NCI-H1417 (cell line): ENCODE results near the gene UNC80.

Source experiments
- DNase-seq, 3 experiments: peaks; one replicate each; lab custom pipeline; 2025; lab: John Stamatoyannopoulos, UW

UNC80 gene

GRCh38 chr2:209973328-209973727 is 201.7 kb downstream of the UNC80 start:
- DNase-seq, result no peak

GRCh38 chr2:209974576-209974975 is 202.9 kb downstream of the UNC80 start:
- DNase-seq, result no peak

DNA sequence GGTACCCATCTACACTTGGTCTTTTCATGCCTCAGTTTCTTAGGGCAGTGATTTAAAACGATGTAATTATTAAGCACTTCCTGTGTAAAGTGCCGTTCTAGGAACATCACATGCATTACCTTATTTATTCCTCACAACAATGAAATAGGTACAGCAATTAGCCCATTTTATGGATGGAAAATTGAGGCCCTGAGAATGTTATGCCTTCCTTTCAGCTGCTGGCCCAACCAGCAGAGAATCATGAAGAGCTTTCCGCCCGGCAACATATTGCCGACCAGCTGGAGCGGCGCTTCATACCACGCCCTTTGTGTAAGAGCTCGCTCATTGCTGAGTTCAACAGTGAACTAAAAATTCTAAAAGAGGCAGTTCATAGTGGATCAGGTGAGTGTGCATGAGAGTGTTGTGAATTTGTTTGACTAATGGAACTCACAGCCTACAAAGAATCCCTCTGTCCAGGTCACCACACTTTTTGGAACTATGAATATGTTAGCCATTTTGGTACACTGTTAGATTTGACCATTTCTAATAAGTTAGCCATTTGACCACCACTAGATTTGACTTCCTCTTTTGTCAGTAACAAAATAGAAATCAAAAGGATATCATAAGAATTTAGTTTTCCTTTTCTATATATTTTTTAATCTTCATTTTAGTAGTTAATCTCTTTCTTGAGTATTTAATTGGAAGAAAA is 205.2 kb downstream of the UNC80 start:
- no peak for DNase-seq

DNA sequence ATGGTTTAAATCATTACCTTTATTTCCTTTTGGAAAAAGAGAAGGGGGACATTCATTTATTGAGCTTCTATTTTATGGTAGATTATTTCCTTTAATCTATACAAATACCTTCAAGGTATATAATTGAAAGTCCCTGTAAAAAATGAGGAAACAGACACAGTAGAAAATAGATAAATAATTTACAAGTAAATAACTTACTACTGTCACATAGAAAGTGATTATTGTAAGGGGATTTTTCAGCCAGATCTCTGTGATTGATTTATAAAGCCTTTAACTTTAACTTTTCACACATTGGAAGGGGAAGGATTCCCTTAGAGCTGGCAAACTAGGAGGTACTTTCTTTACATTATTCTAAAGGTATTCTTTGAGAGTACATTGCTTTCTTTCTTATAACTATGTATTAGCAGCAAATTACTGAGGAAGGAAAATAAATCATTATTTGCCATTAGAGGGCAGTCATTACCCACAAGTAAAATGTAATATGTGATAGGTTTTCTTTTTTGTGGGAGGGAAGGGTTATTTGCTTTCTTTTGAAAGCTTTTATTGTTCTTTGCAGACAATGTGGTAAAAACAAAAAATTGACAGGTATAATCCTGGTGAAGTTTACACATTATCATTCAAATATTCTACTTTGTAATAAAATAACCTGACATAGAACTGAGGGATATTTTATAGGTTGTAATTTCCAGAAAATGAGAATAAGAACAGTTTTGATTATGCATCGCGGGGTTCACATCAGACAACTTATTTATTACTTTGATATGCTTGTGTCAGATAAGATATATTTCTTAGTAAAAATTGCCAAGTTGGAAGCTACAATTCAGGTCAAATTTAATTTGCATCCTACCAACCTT is 206.0 kb downstream of the UNC80 start:
- DNase-seq, result peak in 2 of 3 experiments; percentile 2 to 65

DNA sequence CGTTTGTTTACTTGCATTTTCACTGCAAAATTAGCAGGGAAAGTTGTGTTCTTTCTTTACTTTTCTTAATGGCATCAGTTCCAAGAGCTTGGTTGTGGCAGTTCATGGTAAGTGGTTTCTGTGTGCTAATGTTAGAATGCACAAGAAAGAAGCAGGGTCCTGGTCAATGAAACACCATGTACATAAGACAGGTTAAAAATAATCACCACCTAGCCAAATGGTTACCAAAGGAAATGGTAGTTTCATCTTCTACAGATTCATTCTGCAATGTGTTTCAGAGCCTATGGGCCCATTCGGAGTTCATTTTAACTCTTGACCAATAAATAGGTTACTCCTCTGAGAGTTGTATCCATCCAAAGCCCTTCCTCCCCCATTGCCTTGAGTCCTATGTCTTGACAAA is 212.7 kb downstream of the UNC80 start:
- no peak for DNase-seq

GRCh38 chr2:209985874-209986273 is 214.2 kb downstream of the UNC80 start:
- no peak for DNase-seq

DNA sequence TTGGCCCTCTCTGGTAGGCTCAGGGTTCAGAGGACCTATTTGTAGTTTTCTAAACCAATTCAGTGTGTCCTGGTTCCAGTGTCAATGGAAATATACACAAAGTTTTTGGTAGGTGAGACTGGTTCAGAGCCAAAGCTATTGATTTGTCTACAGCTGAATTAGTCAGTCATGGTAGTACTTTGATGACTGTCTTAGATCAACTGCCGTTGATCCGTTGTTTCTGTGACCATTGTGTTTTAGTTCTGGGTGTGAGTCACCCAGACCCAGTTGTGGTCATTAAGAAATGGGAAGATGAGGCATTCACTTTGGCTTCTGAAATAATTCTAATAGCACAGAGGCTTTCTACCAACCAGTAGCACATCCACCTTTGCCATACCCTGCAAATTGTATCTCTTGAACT is 214.8 kb downstream of the UNC80 start:
- no peak for DNase-seq

DNA sequence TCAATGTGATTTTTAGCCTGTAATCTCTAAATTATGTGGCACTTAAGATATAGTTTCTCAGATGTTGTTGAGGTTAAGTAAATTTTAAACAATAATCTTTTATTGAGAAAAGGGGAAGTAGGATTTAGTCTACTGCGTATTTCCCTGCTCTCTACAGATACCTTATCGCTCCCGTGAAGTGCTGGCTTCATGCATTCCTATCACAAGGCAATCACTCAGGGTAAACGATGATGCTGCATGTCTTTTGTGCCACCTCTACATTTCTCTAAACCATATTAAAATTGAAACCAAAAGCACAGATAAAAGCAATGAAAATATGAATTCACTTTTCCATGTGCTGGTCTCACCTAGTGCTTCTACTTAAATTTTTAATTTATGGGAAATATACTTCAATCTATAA is 216.4 kb downstream of the UNC80 start:
- no peak for DNase-seq

- DNase-seq, result no peak
Observed at GRCh38 chr2:209990838-209991237, 219.2 kb downstream of the UNC80 start.

GRCh38 chr2:209993968-209994367 is 222.3 kb downstream of the UNC80 start:
- DNase-seq, result no peak

GRCh38 chr2:209998596-209998995 is 227.0 kb downstream of the UNC80 start:
- no peak for DNase-seq

DNA sequence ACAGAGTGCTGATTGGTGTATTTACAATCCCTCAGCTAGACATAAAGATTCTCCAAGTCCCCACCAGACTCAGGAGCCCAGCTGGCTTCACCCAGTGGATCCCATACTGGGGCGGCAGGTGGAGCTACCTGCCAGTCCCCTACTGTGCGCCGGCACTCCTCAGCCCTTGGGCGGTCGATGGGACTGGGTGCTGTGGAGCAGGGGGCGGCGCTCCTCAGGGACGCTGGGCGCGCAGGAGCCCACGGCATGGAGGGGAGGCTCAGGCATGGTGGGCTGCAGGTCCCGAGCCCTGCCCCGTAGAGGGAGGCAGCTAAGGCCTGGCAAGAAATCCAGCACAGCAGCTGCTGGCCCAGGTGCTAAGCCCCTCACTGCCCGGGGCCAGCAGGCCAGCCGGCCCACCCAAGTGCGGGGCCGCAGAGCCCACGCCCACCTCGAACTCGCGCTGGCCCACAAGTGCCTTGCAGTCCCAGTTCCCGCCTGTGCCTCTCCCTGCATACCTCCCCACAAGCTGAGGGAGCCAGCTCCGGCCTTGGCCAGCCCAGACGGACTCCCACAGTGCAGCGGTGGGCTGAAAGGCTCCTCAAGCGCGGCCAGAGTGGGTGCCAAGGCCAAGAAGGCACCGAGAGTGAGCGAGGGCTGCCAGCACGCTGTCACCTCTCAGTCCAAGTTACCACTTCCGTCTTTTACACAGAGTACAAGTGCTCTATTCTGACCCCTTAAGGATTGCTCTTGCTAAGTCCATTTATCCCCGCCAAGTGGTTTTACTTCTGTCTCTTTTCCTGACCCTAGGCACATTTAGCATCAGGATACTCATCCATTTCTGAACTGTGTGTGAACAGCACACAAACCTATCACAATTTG is 229.1 kb downstream of the UNC80 start:
- no peak for DNase-seq

- DNase-seq, result peak; percentile 93 to 96 (median 96)
Observed at GRCh38 chr2:210002158-210003157, 230.8 kb downstream of the UNC80 start, which contains the start of gene RPE. Gene RPE (plus strand): TSS chr2:210002638. CDS start chr2:210002662, 24 bp downstream.

DNA sequence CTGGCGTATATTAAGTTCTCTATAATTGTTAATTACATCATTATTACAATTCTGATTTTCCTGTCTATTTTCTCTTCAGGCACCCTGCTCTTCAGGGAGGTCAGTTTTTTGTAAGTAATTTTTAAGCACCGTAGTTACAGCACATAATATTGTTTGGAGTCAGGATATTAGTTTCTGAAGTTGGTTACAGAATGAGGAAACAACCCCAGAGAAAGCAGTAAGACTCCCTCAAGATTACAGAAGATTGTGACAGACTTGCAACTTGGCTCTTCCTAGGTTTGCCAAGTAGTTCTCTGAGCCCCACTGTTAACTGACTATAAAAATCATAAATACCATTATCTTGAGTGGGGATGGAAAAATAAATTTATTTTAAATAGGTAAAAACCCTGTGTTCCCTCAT is 231.7 kb downstream of the UNC80 start:
- no peak for DNase-seq

DNA sequence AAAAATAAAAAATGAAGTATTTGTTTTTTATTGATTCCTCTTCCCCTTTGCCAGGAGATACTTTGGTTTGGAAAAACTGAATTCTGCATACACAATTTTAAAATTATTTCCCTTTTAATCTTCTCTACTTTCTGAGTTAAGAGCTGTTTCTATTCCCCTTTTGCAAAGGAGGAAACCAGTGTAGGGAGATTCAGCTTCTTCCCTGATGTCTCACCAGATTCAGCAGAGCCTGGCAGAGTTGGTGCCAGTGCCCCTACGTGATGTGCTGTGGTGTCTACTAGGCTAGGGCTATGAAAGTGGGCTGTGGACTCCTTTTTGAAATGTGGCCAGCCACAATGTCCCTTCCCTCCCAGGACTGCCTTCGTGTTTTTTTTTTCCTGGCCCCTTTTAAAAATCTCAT is 233.2 kb downstream of the UNC80 start:
- no peak for DNase-seq

DNA sequence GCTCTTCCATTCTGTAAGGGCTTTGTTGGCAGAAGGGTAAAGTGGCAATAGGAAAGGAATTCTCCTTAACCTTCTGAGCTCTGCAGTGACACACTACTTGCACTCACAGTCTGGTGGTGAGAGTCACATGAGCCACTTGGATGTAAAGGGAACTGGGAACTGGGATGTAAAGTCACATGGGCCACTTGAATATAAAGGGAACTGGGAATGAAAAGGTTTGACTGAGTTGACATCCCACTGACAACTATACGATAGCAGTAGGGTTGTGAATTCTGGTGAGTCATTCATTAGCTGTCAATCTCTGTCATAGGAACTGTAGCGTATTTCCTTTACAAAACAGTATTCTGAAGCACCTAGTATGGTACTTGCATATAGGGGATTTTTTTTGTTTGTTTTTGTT is 236.3 kb downstream of the UNC80 start:
- no peak for DNase-seq

- DNase-seq, result no peak
Observed at GRCh38 chr2:210009126-210009525, 237.5 kb downstream of the UNC80 start.

DNA sequence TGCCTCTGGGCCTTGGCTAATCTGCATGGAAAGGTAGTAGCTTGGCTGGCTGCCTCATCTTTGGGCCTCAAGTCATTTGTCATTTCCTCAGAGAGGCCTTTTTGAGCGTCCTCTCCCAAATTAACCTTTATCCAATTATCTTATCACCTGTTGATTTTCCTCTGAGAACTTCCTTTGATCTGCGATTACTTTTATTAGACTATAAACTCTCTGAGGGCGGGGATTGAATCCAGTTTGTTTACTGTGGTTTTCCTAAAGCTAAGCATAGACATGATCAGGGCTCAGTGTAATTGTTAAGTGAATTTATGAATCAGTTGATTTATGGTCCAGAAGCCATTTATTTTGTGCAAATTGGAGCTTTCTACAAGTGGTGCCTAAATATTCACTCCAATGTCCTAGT is 238.3 kb downstream of the UNC80 start:
- no peak for DNase-seq

DNA sequence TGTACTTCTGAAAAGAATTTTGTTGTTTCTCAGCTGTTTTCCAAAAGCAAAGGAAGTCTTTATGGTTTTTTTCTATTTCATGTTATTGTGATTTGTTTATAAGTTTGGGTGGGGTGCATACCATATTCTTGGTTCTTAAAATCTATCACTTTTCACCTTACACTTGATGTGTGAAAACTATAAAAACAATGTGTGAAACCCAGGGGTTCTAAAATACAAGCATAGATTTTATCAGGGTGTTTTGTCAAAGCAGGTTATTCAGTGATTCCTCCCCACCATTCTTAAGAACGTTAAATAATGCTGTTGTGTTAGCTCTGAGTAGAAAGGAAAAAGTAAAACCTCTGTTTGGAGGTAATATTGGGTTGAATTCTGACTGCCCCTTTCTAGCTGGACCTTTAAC is 248.5 kb downstream of the UNC80 start:
- no peak for DNase-seq

DNA sequence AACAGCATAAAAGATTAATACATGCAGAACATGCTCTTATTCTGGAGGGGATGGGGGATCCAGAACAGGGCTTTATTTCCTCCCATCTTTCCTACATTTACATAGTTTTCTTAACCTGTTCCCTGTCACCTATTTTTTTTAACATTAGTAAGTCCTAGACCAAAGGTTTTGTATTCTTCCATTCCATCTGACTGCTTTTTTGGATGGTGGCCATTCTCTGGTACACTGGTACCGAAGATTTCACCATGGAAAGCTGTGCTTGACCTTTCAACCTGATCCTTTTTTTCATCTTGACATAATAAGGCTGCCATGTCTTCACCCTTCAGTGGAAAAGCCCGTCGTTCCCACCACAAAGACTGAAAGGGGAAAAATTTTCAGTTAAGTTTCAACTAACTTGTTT is 251.2 kb downstream of the UNC80 start:
- no peak for DNase-seq

DNA sequence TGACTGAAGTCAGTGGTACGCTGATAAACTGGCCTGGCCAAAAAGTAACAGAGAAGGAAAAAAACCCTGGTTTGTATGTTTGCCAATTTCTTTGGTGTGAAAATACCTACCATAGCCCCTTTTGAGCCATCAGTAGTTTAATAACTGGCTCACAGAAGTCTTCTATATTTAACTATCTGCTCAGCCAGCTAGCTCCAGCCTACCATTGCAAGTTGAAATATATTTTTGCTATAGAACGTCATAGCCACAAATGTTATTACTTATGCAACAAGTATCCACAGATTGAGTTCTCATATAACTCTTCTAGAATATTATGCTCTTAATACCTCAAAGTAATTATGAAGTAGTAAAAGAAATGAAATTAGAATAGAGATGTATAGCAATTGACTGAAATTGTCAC is 256.0 kb downstream of the UNC80 start:
- no peak for DNase-seq
